Measurements from ENCODE around the gene RPS5.
A peak's percentile ranks its signal among the peaks of the same experiment; 100 is the strongest.
"Not testable (repeated sequence)": the region's sequence is repeated elsewhere in the genome, so short reads cannot be mapped to it uniquely, and the experiment has no call there.

The RPS5 gene

DNA sequence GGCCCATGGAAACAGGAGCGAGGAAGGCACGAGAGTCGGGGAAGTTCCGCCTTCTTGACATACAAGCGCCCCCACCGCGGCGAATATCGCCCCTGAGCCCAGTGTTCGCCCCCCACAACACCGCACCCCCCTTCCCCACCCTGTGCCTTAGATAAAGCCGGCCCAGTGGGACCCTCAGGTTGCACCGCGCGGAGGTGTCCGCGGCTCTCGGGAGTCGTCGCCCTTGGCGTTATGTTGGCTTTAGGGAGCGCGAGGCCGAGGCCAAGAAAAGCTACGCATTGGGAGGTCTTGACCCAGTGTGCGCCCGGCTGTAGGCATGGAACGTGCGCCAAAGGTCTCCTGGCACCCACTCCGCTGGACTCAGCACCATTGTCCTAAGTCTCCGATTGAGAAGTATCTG lies 53.5 kb downstream of the RPS5 start:
- H3K27me3 ChIP-seq (ENCODE audit: insufficient read depth, low read depth, severe bottlenecking): no peaks in the 10 kb centered on the region
- H3K9me3 ChIP-seq (ENCODE audit: severe bottlenecking): peaks cover 5% of the 10 kb centered on the region
- H3K27ac ChIP-seq: peak overlapping the region; percentile 63; the same call in 1 of the 2 replicates
- H3K4me3 ChIP-seq (ENCODE audit: low read depth, low read length): peak overlapping the region; percentile 82
- TF ChIP-seq, protein P1, sequence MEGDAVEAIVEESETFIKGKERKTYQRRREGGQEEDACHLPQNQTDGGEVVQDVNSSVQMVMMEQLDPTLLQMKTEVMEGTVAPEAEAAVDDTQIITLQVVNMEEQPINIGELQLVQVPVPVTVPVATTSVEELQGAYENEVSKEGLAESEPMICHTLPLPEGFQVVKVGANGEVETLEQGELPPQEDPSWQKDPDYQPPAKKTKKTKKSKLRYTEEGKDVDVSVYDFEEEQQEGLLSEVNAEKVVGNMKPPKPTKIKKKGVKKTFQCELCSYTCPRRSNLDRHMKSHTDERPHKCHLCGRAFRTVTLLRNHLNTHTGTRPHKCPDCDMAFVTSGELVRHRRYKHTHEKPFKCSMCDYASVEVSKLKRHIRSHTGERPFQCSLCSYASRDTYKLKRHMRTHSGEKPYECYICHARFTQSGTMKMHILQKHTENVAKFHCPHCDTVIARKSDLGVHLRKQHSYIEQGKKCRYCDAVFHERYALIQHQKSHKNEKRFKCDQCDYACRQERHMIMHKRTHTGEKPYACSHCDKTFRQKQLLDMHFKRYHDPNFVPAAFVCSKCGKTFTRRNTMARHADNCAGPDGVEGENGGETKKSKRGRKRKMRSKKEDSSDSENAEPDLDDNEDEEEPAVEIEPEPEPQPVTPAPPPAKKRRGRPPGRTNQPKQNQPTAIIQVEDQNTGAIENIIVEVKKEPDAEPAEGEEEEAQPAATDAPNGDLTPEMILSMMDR (IDR thresholded peaks at IDR 0.05; ENCODE audit: low read depth, low read length): no peak
- peaks cover 25% of the 10 kb centered on the region for H3K36me3 ChIP-seq
- no peak for DNase-seq

DNA sequence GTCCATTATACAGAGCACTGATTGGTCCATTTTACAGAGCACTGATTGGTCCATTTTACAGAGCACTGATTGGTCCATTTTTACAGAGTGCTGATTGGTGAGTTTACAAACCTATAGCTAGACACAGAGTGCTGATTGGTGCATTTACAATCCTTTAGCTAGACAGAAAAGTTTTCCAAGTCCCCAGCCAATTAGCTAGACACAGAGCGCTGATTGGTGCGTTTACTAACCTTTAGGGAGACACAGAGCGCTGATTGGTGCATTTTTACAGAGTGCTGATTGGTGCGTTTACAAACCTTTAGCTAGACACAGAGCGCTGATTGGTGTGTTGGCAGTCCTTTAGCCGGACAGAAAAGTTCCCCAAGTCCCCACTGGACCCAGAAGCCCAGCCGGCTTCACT lies 55.9 kb downstream of the RPS5 start:
- not testable (repeated sequence) for H3K36me3 ChIP-seq; H3K27ac ChIP-seq; H3K4me3 ChIP-seq (ENCODE audit: low read depth, low read length); H3K27me3 ChIP-seq (ENCODE audit: insufficient read depth, low read depth, severe bottlenecking); H3K9me3 ChIP-seq (ENCODE audit: severe bottlenecking); DNase-seq
